NCI-H1930 (cell line): ENCODE results near the gene SNRPF.

ENCODE experiments used
- DNase-seq, 2 experiments: peaks; one replicate each; lab custom pipeline; 2025; lab: John Stamatoyannopoulos, UW

SNRPF gene

GRCh38 chr12:95859344-95859816 lies 628 bp downstream of the SNRPF start:
- no peak for DNase-seq

GRCh38 chr12:95859947-95860850 lies 1.4 kb downstream of the SNRPF start:
- no peak for DNase-seq

- DNase-seq = no peak
Observed at GRCh38 chr12:95862038-95862437, 3.3 kb downstream of the SNRPF start.

DNA sequence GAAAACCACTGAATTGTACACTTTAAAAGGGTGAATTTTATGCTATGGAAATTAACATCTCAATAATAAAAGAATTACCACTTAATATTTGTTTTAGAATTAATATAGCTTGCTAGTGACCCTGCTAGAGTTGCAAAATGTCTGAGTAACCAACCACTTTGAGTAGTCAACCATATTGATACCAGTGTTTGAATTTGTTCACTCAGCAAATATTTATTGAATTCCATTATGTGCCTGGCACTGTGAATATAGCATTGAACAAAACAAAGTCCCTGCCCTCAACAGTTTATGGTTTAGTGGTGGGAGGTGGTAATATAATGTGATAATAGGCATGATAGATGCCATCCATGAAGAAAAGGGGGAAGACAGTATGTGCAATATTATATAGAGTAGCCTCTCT lies 4.6 kb downstream of the SNRPF start:
- DNase-seq = no peak

DNA sequence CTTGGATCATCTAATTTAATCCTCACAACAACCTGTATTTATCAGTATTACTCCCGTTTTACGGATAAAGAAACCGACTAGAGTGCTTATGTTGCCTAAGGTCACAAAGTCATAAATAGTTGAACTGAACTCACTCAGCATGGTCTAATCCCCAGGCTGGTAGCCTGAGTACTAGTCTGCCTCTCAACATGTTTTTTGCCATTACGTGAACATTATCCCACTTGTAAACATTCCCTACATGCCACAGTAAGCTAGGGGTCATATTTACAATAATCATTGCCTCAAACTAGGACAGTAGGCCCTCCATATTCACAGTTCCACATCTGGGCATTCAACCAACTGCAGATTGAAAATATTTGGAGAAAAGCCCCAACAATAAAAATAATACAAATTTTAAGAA lies 12.1 kb downstream of the SNRPF start:
- no peak for DNase-seq

- DNase-seq = no peak
Observed at GRCh38 chr12:95874452-95874851, 15.7 kb downstream of the SNRPF start.

GRCh38 chr12:95877622-95878021 lies 18.9 kb downstream of the SNRPF start:
- no peak for DNase-seq

- DNase-seq = no peak
Observed at GRCh38 chr12:95880895-95881294, 22.1 kb downstream of the SNRPF start.

- peak in 1 of 2 experiments; percentile 24 for DNase-seq
Observed at GRCh38 chr12:95881331-95881955, 22.7 kb downstream of the SNRPF start.

- DNase-seq = no peak
Observed at GRCh38 chr12:95882080-95882479, 23.3 kb downstream of the SNRPF start.

DNA sequence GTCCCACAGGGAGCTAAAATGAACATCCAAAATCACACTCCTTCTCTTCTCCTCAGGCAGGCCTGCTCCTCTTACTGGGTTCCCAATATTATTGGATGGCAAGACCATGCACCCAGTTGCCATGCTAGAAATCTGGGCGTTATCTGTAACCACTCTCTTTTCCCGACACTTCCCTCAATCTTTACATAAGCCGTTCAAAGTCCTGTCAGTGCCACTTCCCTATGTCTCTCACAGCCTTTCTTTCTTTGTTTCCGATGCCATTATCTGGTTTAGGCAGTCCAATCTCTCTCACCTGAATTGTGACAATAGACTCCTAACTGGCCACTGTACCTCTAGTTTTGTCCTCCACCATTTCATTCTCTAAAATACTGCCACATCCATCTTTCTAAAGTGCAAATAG lies 24.1 kb downstream of the SNRPF start:
- no peak for DNase-seq

GRCh38 chr12:95884998-95885397 lies 26.2 kb downstream of the SNRPF start:
- DNase-seq = no peak

DNA sequence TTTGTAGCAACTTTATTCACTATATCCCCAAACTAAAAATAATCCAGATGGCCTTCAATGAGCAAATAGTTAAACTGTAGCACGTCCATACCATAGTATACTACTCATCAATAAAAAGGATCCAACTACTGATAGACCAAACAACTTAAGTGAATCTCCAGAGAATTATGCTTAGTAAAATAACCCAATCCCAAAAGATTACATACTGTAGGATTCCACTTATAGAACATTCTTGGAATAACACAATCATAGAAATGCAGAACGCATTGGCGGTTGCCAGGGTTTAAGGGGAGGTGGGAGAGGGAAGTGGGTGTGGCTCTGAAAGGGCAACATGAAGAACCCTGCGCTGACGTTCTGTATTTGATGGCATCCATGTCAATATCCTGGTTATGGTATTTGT lies 28.6 kb downstream of the SNRPF start:
- DNase-seq = no peak

DNA sequence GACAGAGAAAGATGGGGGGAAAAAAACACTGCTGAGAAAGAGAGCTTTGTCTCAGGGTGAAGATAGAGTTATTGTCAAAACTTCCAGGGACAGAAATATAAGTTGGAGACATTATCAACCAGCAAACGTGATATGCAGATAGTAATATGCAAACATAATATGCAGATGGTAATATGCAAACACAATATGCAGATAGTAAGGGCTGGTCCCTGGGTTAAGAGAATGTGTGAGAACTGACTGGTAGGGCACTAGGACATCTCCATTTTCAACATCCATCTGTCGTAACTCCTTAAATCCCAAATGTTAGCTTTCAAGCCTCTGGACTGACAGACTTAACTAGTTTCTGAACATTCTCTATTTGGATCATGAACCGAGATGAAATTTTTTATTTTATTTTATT lies 32.2 kb downstream of the SNRPF start:
- no peak for DNase-seq

DNA sequence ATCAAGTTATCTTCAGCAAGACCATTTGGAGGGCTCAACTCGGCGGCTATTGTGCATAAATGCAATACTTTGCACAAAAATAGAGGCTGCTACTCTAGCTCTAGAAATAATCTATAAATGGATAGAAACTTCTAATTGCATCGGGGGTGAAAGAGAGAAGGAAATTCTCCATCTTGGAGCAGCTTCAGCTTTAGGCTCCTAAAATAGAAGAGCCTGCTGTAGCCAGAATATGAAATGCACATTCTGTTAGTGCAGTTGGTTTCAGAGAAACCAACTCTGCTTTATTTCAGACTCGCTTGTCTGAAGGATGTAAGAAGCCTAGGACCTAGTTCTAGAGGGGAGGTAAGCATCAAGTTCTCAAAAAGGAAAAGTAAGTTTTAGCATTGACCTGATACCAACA lies 38.1 kb downstream of the SNRPF start:
- DNase-seq = no peak

- no peak for DNase-seq
Observed at GRCh38 chr12:95898081-95898480, 39.3 kb downstream of the SNRPF start.

GRCh38 chr12:95908573-95908972 lies 49.8 kb downstream of the SNRPF start:
- no peak for DNase-seq

- no peak for DNase-seq
Observed at GRCh38 chr12:95909871-95910270, 51.1 kb downstream of the SNRPF start.
